ENCODE measurements around the gene HADHA. TPM values are rescaled to one million over a fixed set of nuclear protein-coding genes. Genes with fewer than 3 reads are reported as not detected.

The HADHA gene
- total and polyA plus RNA-seq, 2 donors (not counting 3 experiments of a cell fraction or from before 2014, with no cell fraction given): 79.4 to 158 TPM

DNA sequence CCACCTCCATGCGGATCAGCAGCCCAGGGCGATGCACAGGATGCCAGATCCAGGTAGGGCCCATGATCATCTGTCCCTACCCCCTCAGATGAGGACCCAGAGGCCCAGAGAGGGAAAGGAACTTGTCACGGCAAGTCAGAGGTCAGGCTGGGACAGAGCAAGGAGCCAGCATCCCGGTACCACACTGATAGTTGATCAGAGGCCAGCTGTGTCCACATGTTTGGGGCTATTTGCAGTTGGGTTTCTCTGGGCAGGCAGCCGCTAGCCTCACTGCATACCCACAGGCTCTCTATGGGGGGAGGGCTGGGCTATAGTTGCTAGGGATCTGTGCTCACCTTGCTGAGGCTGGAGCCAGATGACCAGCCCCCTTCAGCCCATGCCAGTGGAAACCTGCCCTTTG, 62.0 kb downstream of the HADHA start:
- Histone ChIP-seq H3K4me1 (ENCODE audit: control insufficient read depth, extremely low read depth, insufficient read depth, low read length) (peaks cover 10% of the 10 kb centered on the region), H3K27me3 (ENCODE audit: control insufficient read depth in 2 of 2, insufficient read depth in 2 of 2, low read length in 2 of 2) (no peaks in the 10 kb centered on the region), H3K9ac (replicated peaks; ENCODE audit: extremely low read depth, insufficient read depth, low read length) (no peak overlapping the region), H3K4me2 (ENCODE audit: insufficient read depth, low read length) (no peak overlapping the region), H3K9me3 (replicated peaks; ENCODE audit: control insufficient read depth, insufficient read depth, low read length) (no peaks in the 10 kb centered on the region), H3K79me2 (ENCODE audit: control insufficient read depth, insufficient read depth, low read length) (no peaks in the 10 kb centered on the region), H3K4me3 (replicated peaks in 1 of 3; ENCODE audit: insufficient read depth in 1 of 3, low read depth in 1 of 3, low read length in 3 of 3) (no peak overlapping the region), H4K20me1 (replicated peaks; ENCODE audit: control insufficient read depth, extremely low read depth, insufficient read depth, low read length) (no peaks in the 10 kb centered on the region), H3K36me3 (ENCODE audit: control insufficient read depth in 2 of 2, extremely low read depth in 1 of 2, insufficient read depth in 2 of 2, low read length in 2 of 2) (no peaks in the 10 kb centered on the region), H3K9me1 (replicated peaks; ENCODE audit: control insufficient read depth, extremely low read depth, insufficient read depth, low read length) (no peaks in the 10 kb centered on the region), H2AFZ (ENCODE audit: low read depth, low read length) (no peak overlapping the region), H3K27ac (ENCODE audit: insufficient read depth, low read depth, low read length) (no peak overlapping the region)
- POLR2A ChIA-PET: interaction anchor here (0.6 kb wide), 1 partner anchor 304 kb away, joined by 4 read pairs; no protein-coding TSS in a partner anchor
- TF ChIP-seq, protein P1, sequence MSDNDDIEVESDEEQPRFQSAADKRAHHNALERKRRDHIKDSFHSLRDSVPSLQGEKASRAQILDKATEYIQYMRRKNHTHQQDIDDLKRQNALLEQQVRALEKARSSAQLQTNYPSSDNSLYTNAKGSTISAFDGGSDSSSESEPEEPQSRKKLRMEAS (IDR thresholded peaks at IDR 0.05; ENCODE audit: insufficient read depth, insufficient read length): no peak
- no peak for TF ChIP-seq MYC (IDR thresholded peaks at IDR 0.05; ENCODE audit: low read depth, low read length)
- no peak for TF ChIP-seq GATA2 (IDR thresholded peaks at IDR 0.05; ENCODE audit: insufficient read depth, insufficient read length, low read depth, low read length)
- TF ChIP-seq EZH2 (IDR thresholded peaks at IDR 0.05; ENCODE audit: borderline replicate concordance, low read depth, low read length, severe bottlenecking): no peak
- no peak for TF ChIP-seq POLR2AphosphoS5 (IDR thresholded peaks at IDR 0.05; ENCODE audit: insufficient read depth, low read depth, low read length)
- TF ChIP-seq FOS (IDR thresholded peaks at IDR 0.05; ENCODE audit: borderline replicate concordance, insufficient read depth, low read length): no peak
- TF ChIP-seq JUN (IDR thresholded peaks at IDR 0.05; ENCODE audit: borderline replicate concordance, insufficient read depth, insufficient read length, low read depth): no peak
- no peak for TF ChIP-seq POLR2A (IDR thresholded peaks at IDR 0.05; ENCODE audit: low read depth, low read length)
- TF ChIP-seq, protein P2, sequence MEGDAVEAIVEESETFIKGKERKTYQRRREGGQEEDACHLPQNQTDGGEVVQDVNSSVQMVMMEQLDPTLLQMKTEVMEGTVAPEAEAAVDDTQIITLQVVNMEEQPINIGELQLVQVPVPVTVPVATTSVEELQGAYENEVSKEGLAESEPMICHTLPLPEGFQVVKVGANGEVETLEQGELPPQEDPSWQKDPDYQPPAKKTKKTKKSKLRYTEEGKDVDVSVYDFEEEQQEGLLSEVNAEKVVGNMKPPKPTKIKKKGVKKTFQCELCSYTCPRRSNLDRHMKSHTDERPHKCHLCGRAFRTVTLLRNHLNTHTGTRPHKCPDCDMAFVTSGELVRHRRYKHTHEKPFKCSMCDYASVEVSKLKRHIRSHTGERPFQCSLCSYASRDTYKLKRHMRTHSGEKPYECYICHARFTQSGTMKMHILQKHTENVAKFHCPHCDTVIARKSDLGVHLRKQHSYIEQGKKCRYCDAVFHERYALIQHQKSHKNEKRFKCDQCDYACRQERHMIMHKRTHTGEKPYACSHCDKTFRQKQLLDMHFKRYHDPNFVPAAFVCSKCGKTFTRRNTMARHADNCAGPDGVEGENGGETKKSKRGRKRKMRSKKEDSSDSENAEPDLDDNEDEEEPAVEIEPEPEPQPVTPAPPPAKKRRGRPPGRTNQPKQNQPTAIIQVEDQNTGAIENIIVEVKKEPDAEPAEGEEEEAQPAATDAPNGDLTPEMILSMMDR (IDR thresholded peaks at IDR 0.05; ENCODE audit: extremely low read depth in 1 of 2, insufficient read depth in 1 of 2, low read depth in 1 of 2, low read length in 2 of 2): no peak
- FAIRE-seq: no peak
- intact Hi-C loops (cut with micrococcal nuclease): no loop called here
- no peak for DNase-seq (ENCODE audit: low read depth, low spot score)
- dilution Hi-C loops (cut with MboI; ENCODE audit: extremely low pct_ligation_motif_present, low sequenced_read_pairs): no loop called here
- BruUV-seq (replicated peaks): no TSS peak
- CTCF ChIA-PET: no interaction called here
